ENCODE results near the gene AGBL4. TPM values are rescaled to one million over a fixed set of nuclear protein-coding genes. Genes with fewer than 3 reads are reported as not detected.

AGBL4 gene
- total RNA-seq, 1 donor from 2014 or later: 0.39 TPM

GRCh38 chr1:48906164-48906563 lies 1117.6 kb downstream of the AGBL4 start:
- TF ChIP-seq CTCF (conservative IDR thresholded peaks at IDR 0.05): no peak
- DNase-seq (ENCODE audit: extremely low spot score, unreplicated experiment): no peak
- H3K4me1 Mint-ChIP-seq (ENCODE audit: unreplicated experiment): peaks cover 4% of the 10 kb centered on the region
- H3K27ac Mint-ChIP-seq: no peak overlapping the region
- peaks cover 7% of the 10 kb centered on the region for H3K27me3 Mint-ChIP-seq
- H3K9me3 Mint-ChIP-seq: no peaks in the 10 kb centered on the region
- no peak overlapping the region for H3K4me3 Mint-ChIP-seq
- H3K36me3 Mint-ChIP-seq: no peaks in the 10 kb centered on the region

GRCh38 chr1:48903291-48903690 lies 1120.5 kb downstream of the AGBL4 start:
- Mint-ChIP-seq H3K4me1 (ENCODE audit: unreplicated experiment) (peaks cover 4% of the 10 kb centered on the region), H3K27ac (no peak overlapping the region), H3K4me3 (no peak overlapping the region), H3K27me3 (peaks cover 7% of the 10 kb centered on the region), H3K9me3 (no peaks in the 10 kb centered on the region), H3K36me3 (no peaks in the 10 kb centered on the region)
- no peak for TF ChIP-seq CTCF (conservative IDR thresholded peaks at IDR 0.05)
- no peak for DNase-seq (ENCODE audit: extremely low spot score, unreplicated experiment)

- Mint-ChIP-seq H3K27me3 (peaks cover 7% of the 10 kb centered on the region), H3K4me3 (no peak overlapping the region), H3K9me3 (no peaks in the 10 kb centered on the region), H3K36me3 (no peaks in the 10 kb centered on the region), H3K27ac (no peak overlapping the region), H3K4me1 (ENCODE audit: unreplicated experiment) (no peaks in the 10 kb centered on the region)
- TF ChIP-seq CTCF (conservative IDR thresholded peaks at IDR 0.05): no peak
- DNase-seq (ENCODE audit: extremely low spot score, unreplicated experiment): no peak
Measured at GRCh38 chr1:48898894-48899293, 1124.9 kb downstream of the AGBL4 start.

GRCh38 chr1:48889615-48890014 lies 1134.1 kb downstream of the AGBL4 start:
- no peak for TF ChIP-seq CTCF (conservative IDR thresholded peaks at IDR 0.05)
- Mint-ChIP-seq H3K27me3 (peaks cover 10% of the 10 kb centered on the region), H3K36me3 (no peaks in the 10 kb centered on the region), H3K9me3 (no peaks in the 10 kb centered on the region), H3K4me1 (ENCODE audit: unreplicated experiment) (no peaks in the 10 kb centered on the region), H3K27ac (no peak overlapping the region), H3K4me3 (no peak overlapping the region)
- no peak for DNase-seq (ENCODE audit: extremely low spot score, unreplicated experiment)

- DNase-seq (ENCODE audit: extremely low spot score, unreplicated experiment): no peak
- Mint-ChIP-seq H3K27ac (no peak overlapping the region), H3K9me3 (no peaks in the 10 kb centered on the region), H3K4me3 (no peak overlapping the region), H3K27me3 (peaks cover 10% of the 10 kb centered on the region), H3K4me1 (ENCODE audit: unreplicated experiment) (no peaks in the 10 kb centered on the region), H3K36me3 (no peaks in the 10 kb centered on the region)
- TF ChIP-seq CTCF (conservative IDR thresholded peaks at IDR 0.05): no peak
Measured at GRCh38 chr1:48889082-48889481, 1134.7 kb downstream of the AGBL4 start.

- no peak overlapping the region for H3K27ac Mint-ChIP-seq
- H3K36me3 Mint-ChIP-seq: no peaks in the 10 kb centered on the region
- H3K9me3 Mint-ChIP-seq: no peaks in the 10 kb centered on the region
- DNase-seq (ENCODE audit: extremely low spot score, unreplicated experiment): no peak
- no peak for TF ChIP-seq CTCF (conservative IDR thresholded peaks at IDR 0.05)
- no peak overlapping the region for H3K4me3 Mint-ChIP-seq
- H3K4me1 Mint-ChIP-seq (ENCODE audit: unreplicated experiment): no peaks in the 10 kb centered on the region
- H3K27me3 Mint-ChIP-seq: peaks cover 10% of the 10 kb centered on the region
Measured at GRCh38 chr1:48887796-48888195, 1136.0 kb downstream of the AGBL4 start.
